GM21526 (cell line): ENCODE data around the gene GLRX2.

Experiments used
- ATAC-seq: cut with Tn5 transposase; IDR thresholded peaks from one replicate; pipeline ENCODE4 v1.9.1; 2021; ENCODE audit warnings: moderate library complexity; ENCODE audit not compliant: unreplicated experiment, low FRiP score

The GLRX2 gene

DNA sequence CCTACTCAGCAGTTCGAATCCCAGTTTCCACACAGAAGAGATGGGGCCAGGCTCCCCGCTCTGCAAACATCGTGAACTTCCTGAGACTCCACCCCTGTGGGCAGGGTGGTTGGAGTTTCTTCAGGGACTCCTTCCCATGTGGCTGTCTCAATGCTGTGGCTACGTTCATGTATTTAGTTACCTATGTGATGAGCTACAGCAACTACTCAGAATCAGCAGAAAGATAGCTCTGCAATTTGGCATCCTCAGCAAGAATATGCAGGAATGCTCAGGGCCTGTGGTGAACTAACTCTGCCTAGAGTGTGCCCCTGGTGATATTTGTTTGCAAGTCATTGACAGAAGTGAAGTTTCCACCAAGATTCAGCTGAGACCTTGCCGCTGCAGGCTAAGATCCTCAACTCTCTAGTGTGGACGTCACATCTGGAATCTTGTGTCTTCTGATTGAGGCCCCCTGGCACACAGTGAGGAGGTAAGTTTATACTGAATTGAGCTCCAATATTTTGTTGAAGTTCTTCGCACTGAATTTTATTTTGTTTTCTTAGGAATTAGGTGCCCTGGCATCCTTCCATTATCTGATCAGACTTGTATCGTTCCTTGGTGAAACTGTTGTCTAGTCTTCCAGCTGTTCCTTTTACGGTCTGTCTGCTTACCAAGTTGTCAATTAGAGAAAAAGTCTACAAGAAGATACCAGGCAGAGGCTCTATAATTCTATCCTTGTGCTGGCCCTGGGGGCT is 8.2 kb upstream of the GLRX2 start:
- no peak for ATAC-seq

GRCh38 chr1:193111641-193112090 is 6.5 kb upstream of the GLRX2 start:
- no peak for ATAC-seq

GRCh38 chr1:193110864-193111263 is 5.7 kb upstream of the GLRX2 start:
- no peak for ATAC-seq

DNA sequence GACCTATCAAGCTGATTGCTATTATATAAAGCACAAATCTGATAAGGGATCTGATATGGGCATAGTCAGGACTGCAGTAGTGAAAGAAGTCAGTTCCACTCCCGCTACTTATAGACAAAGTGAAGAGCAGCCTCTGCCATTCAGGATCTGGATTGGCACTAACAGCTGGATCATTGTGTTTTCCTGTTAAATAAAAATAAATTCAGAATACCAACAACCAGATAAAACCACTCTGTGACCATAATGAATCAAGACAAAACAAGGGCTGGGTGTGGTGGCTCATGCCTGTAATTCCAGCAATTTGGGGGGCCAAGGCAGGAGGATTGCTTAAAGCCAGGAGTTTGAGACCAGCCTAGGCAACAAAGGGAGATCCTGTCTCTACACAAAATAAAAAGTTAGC is 5.0 kb upstream of the GLRX2 start:
- no peak for ATAC-seq

DNA sequence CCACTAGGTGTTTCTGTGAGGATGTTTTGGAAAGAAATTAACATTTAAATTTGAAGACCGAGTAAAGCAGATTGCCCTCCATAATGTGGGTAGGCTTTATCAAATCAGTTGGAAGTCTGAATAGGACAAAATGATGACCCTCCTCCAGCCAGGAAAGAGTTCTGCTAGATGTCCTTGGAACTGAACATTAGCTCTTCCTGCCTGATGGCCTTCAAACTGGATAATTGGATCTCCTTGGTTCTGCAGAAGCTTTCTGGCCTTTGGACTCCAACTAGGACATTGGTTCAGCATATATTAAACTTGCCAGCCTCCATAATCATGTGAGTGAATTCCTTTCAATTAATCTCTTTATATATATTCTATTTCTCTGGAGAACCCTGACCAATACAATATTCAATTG is 4.4 kb upstream of the GLRX2 start:
- ATAC-seq, result no peak

DNA sequence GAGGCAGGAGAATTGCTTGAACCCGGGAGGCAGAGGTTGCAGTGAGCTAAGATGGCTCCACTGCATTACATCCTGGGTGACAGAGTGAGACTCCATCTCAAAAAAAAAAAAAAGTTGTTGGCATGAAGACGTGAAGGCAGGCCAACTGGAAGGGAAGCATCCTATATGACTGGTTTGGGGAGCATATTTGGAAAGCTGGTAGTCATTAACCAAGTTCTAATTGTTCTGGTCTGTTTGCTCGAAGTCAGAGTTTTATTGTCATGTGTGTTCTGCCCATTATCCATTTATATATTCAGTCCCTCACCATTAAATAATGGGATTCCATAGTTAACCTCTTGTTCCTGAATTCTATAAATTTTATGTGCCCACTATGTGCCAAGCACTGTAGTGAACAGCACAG is 3.3 kb upstream of the GLRX2 start:
- no peak for ATAC-seq

GRCh38 chr1:193105821-193106177 is 585 bp upstream of the GLRX2 start:
- ATAC-seq, result no peak

GRCh38 chr1:193104502-193104906 is 710 bp downstream of the GLRX2 start:
- peak; percentile 37 for ATAC-seq

GRCh38 chr1:193103759-193104501 is 1.3 kb downstream of the GLRX2 start:
- no peak for ATAC-seq

GRCh38 chr1:193102662-193103061 is 2.6 kb downstream of the GLRX2 start:
- no peak for ATAC-seq

- ATAC-seq, result no peak
These were observed 11.1 kb downstream of the GLRX2 start for GRCh38 chr1:193094112-193094511.

- ATAC-seq, result no peak
These were observed 14.3 kb downstream of the GLRX2 start for GRCh38 chr1:193090865-193091264.

DNA sequence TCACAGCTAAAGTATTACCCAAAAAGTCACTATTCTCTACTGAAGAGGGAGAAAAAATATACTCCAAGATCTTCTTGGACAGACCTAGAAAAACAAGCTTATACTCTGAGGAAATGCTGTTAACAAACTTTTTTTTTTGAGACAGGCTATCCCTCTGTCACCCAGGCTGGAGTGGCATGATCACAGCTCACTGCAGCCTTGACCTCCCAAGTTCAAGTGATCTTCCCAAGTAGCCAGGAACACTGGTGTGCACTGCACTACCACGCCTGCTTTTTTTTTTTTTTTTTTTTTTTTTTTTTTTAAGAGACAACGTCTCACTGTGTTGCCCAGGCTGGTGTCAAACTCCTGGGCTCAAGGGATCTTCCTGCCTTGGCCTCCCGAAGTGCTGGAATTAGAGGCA is 17.3 kb downstream of the GLRX2 start:
- no peak for ATAC-seq

DNA sequence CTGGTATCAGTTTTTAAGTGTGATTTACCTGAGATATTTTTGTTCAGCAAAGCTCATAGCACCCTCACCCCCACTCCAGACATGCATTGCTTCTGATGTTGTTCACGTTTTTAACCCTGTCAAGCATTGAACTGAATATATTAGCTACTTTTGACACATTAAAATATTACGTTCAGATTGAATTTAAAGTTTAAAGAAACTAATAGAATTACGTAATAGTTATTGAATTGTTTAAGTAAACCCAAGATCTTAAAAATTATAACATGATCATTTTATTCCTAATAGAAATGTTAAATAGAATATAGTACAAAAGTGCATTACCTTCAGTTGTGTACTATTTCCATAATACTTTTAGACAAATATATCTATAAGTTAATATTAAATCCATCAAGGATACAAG is 18.9 kb downstream of the GLRX2 start:
- no peak for ATAC-seq

DNA sequence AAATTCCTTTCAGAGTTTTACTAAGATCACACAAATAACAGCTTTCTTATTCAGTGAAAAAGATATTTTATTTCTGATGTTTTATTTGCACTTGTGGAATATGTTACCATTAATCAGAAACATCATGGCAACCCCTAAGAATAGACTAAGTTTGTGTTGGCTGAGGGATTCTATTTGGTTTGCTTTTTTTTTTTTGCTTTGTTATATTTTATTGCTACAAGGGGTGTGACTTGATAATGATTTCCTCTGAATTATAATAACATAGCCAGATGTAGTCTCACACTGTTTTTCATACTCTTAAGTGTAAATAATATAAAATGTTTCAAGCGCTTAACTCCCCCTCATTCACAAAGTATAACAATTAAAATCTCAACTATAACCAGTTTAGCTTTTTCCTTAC is 20.0 kb downstream of the GLRX2 start:
- no peak for ATAC-seq

DNA sequence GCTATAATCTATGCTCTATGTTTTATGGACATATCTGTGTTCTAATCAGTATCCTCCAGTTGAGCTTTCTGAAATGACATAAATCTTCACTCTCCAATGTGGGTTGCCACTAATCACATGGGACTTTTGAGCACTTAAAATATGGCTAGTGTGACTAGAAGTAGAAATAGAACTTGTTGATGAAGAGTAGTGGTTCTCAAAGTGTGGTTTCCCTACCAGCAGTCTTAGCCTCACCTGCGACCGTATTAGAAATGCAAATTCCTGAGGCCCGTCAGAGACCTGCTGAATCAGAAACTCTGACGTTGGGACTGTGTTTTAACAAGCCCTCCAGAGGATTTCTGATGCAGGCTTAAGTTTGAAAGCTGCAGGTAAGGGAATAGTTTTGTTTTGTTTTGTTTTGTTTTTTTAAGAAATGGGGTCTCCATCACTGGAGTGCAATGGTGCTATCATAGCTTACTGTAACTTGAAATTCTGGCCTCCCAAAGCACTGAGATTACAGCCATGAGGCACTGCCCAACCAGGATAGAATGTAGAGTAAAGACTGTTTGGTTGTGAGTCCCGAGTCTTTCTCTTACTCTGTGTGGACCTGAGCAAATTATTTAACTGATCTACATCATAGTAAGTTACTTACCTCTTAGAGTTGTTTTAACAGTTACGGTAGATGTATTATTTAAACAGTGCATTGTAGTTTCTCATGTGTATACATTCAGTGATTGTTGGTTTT is 21.7 kb downstream of the GLRX2 start:
- peak; percentile 96 for ATAC-seq

- no peak for ATAC-seq
These were observed 26.0 kb downstream of the GLRX2 start for GRCh38 chr1:193079187-193079586.

DNA sequence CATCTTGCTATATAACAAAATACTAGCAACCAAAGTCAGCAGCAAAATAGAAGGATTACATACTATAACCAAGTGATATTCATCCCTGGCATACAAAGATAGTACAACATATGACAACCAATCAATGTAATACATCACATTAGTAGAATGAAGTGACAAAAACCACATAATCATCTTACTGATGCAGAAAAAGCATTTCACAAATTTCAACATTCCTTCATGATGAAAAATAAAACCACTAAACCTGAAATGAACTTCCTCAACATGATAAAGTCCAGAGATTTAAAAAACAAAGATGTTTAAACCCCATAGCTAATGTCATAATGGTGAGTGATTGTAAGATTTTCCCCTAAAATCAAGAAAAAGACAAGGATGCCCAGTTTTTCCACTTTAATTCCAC is 27.2 kb downstream of the GLRX2 start:
- ATAC-seq, result no peak

GRCh38 chr1:193070942-193071341 is 34.3 kb downstream of the GLRX2 start:
- peak; percentile 50 for ATAC-seq

DNA sequence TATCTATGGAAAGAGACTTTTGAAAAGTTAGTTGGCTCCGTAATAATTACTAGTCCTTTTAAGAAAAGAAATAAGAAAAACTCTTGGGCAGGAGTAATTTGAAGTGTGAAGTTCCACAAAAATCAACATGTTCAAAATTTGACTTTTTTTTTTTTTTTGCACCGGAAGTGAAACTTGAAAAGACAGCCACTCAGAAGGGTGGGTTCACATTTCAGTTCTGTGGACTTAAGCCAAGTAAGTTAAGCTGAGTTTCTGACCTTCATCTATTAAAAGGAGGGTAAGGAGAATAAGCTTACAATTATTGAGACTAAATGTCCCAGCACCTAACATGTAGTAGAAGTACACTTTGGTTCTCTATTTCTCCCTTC is 34.8 kb downstream of the GLRX2 start:
- peak; percentile 30 for ATAC-seq

GRCh38 chr1:193069748-193070385 is 35.3 kb downstream of the GLRX2 start:
- ATAC-seq, result no peak
